HG03060 (cell line): ENCODE data around the gene SPATA20.
A peak's percentile ranks its signal among the peaks of the same experiment; 100 is the strongest.

Experiments
- ATAC-seq: cut with Tn5 transposase; IDR thresholded peaks from one replicate; pipeline ENCODE4 v1.9.1; 2021; ENCODE audit warnings: low read depth, moderate number of reproducible peaks; ENCODE audit not compliant: unreplicated experiment

The SPATA20 gene

DNA sequence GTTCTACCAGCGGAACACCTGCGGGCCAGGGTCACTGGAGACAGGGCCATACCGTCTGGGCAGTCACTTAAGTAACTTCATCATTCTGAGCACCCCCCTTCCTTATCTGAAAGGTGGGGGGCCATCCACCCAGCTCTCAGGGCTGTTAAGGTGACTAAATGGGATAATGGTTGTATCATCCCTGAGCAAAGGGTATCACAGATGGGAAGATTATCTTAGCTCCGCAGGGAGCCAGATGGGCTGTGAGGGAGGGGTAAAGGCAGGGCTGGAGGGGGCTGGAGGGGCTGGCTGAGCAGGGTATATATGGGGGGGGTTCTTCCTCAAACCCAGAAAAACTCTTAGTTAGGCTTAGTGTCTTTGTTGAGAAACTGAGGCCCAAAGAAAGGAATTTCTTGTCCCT, 10.7 kb downstream of the SPATA20 start:
- no peak for ATAC-seq

DNA sequence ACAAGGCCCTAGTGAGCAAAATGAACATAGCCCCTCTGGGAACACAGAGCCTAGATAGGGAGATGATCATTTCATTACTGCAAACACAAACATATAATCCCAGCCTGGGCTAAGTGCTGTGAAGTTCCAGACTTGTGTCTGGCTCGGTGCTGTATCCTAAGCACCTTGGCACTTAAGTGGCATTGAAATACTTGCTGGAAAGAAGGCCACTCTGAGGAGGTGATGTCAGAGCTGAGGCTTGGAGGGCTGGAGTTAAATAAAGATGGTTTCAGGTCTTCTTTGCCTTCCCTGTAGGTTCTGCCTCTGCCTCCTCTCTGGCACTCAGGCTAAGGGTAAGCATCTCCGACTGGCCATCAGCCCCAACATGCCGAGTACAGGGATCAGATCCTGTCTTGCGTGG, 11.1 kb downstream of the SPATA20 start:
- ATAC-seq: no peak

DNA sequence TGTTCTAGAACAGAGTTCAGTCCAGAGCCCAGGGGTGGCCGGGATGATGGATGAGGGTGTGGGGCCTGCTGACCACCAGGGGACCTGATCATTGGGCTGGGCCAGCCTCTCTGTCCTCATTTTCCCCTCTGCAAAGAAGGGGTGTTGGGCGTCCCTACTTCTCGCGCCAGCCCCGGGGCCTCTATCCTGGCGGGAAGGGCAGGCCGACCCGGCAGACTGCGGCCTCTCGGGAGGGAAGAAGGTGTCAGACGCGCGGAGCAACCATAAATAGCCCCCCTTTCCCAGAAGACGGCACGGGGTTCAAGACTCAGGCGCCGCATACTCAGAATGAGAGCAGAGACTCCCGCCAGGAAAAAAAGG, 11.6 kb downstream of the SPATA20 start:
- ATAC-seq: no peak

DNA sequence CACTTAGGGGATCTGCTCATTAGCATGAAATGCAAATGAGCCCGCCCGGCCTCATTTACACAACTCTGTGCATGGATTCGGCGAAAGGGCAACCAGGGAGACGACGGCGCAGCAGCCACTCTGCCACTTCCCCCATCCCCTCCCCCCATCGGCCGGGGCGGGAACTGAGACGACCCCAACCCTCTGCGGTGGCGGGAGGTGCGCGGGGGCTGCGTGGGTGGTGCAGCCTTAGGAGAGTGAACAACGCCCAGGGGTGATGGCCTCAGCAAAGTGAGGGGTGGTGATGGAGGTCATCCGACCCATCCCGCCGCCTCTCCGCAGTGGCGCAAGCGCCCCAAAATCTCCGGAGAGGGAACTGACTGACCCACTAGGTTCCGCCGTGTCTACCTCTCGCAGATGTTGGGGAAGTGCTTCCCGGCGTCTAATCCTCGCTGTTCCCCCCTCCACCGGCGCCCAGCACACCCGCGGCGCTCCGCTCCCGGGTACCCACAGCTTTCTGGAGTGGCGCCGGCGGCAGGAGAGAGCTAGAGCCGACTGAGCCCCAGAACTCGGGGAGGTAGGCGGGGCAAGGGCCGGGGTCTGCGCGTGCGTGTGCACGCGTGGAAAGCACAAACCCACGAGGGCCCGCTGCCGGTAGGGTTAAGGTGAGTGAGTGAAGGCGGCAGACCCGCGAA, 12.1 kb downstream of the SPATA20 start:
- ATAC-seq: no peak

GRCh38 chr17:50559674-50560184, 12.8 kb downstream of the SPATA20 start:
- no peak for ATAC-seq

- peak; percentile 69 for ATAC-seq
These were observed 13.3 kb downstream of the SPATA20 start, which contains the start of gene CACNA1G for GRCh38 chr17:50560185-50560824. TSS of gene CACNA1G (plus strand) at chr17:50560715. CDS start at chr17:50561460, 745 bp downstream.

DNA sequence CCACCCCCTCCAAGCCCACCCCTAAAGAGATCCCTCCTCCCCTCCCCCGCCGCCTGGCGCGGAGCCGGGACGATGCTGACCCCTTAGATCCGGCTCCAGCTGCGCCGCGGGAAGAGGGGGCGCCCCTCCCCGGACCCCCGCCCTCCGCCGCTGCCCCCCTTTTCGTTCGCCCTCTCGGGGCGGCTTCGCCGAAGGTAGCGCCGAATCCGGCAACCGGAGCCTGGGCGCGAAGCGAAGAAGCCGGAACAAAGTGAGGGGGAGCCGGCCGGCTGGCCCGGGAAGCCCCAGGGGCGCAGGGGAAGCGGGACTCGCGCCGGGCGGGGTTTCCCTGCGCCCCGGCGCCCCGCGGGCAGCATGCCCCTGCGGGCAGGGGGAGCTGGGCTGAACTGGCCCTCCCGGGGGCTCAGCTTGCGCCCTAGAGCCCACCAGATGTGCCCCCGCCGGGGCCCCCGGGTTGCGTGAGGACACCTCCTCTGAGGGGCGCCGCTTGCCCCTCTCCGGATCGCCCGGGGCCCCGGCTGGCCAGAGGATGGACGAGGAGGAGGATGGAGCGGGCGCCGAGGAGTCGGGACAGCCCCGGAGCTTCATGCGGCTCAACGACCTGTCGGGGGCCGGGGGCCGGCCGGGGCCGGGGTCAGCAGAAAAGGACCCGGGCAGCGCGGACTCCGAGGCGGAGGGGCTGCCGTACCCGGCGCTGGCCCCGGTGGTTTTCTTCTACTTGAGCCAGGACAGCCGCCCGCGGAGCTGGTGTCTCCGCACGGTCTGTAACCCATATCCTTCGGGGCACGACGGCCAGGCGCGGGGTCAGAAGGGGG, 14.2 kb downstream of the SPATA20 start:
- ATAC-seq: no peak

DNA sequence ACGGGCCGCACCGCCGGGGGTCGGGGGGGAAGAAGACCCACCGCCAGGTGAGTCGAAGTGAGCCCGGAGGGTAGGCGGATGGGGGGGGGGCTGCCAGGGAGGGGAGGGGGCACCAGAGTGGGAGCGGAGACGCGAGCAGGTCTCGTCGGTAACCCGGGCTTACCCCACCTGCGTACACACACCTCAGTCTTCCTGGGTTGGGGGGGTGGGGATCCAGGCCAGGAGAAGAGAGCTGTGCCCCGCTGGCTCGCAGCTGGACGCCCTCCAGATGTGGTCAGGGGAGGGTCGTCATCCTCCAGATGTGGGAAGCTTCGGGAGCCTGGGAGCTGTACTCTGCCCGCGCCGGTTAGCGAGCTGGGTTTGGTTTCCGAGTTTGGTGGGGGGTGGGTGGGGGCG, 14.8 kb downstream of the SPATA20 start:
- ATAC-seq: no peak

DNA sequence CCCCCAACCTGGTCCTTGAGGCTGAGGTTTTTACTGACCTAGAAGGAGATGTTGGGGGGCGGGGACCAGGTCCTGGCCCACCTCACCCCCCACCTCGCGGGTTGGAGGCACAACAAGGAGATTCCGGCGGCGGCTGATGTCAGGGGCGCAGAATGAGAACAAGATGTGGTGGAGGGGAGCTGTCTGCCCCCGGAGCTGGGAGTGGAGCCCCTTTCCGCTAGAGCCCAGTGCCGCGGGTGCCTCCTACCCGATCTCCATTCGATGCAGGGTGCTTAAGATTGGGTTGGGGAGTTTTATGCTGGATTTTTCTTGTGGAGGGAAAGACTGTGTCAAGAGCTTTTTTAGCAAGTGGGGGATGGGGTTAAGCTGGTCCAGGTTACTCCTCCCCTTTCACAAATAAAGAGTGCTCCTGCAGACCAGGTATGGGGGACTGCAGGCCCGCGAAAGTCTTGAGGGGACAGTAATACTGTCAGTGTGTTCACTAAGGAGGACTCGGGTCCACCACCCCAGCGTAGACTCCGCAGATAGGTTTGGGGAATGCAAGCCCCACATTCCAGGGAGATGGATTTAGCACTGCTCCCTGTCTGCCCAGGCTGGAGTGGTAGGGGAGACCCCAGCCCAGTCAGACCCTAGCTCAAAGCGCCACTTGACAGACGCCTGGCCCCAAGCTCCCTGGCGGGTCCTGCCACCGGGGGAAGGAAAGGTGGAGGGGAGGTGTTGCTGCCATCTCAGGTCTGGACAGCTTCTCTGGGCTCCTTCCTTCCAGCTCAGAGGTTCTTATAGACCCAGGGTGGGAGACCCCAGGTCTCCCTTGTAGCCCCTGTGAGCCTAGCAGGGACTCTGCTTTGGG, 15.5 kb downstream of the SPATA20 start:
- no peak for ATAC-seq

- no peak for ATAC-seq
These were observed 16.1 kb downstream of the SPATA20 start for GRCh38 chr17:50563092-50563511.

GRCh38 chr17:50564916-50565315, 17.9 kb downstream of the SPATA20 start:
- no peak for ATAC-seq

DNA sequence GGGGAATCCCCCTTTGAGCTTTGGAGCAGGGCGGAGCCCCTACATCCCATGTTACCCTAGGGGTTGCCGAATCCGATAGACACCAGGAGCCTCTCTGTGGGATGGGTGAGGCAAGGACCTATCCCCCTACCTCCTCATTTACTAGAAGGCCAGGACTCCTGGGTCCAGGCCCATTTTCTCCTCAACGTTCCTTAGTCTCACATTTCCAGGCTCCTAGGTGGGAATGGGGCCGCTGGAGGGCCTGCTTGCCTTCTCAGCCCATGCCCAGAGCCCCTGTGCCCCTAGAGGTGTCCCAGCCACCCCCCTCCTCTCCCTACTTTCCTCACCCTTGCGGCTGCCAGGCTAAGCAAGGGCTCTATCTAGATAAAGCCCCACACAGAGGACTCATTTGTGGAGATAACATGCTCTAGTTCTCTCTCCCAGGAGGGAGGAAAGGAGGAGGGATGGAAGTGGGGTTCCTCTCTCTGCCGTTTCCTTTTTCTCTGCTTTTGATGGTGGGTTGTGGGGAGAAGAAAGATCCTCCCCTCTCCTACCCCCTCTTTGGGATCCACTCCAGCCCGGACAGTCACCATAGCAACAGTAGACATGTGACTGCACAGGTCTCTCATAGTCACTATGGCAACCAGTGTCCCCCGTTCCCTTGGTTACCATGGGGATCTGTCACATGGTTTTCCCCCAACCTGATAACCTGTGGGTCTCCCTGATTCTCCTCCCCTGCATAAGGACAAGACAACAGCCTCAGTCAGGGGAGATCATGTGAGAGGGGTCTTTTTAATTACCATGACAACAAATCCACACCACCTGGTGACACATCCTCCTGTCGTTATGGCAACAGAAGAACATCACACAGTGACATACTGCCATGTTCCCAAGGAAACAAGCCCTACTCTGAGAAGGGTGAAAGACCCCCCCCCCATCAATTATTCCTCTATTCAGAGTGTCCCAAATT, 18.7 kb downstream of the SPATA20 start:
- ATAC-seq: no peak

- no peak for ATAC-seq
These were observed 19.9 kb downstream of the SPATA20 start for GRCh38 chr17:50566886-50567285.

GRCh38 chr17:50568659-50569058, 21.7 kb downstream of the SPATA20 start:
- no peak for ATAC-seq

GRCh38 chr17:50569592-50569991, 22.6 kb downstream of the SPATA20 start:
- no peak for ATAC-seq

DNA sequence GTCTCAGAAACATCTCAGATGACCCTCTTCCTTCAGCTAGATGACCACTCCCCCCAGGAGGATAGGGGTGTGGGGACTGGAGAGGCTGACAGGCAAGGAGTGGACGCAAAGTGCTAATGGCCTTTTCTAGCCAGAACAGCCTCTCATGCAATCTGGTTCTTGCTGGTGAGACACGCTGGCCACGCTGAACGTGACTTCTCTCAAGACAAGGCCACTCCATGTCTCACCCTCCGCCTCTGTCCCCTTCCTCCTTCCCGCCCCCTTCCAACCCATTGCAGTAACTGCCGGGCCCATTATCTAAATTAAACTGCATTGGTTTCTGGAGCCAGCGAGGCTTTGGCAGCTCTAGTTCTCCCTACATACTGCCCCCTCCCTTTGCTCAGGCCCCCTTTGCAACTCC, 23.1 kb downstream of the SPATA20 start:
- ATAC-seq: no peak

- ATAC-seq: no peak
These were observed 23.6 kb downstream of the SPATA20 start for GRCh38 chr17:50570528-50570927.

DNA sequence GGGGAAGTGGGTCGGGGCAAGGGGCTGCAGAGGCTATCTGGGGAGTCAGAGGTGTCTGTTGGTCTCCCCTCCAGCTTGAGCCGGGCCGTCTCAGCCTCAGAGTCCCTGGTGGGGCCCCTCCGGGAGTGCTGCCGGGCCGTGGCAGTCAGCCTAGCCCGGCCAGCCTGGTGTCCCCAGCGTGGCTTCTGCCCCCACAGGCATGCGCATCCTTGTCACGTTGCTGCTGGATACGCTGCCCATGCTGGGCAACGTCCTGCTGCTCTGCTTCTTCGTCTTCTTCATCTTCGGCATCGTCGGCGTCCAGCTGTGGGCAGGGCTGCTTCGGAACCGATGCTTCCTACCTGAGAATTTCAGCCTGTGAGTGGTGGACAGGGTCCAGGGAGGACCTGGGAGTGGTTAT, 24.7 kb downstream of the SPATA20 start:
- ATAC-seq: no peak

- no peak for ATAC-seq
These were observed 25.6 kb downstream of the SPATA20 start for GRCh38 chr17:50572541-50572940.
